ENCODE measurements around the gene PRKACB.
"Not testable (repeated sequence)": the region's sequence is repeated elsewhere in the genome, so short reads cannot be mapped to it uniquely, and the experiment has no call there.

Gene PRKACB

GRCh38 chr1:84272401-84272800 lies 128.3 kb downstream of the PRKACB start:
- no peak for DNase-seq

DNA sequence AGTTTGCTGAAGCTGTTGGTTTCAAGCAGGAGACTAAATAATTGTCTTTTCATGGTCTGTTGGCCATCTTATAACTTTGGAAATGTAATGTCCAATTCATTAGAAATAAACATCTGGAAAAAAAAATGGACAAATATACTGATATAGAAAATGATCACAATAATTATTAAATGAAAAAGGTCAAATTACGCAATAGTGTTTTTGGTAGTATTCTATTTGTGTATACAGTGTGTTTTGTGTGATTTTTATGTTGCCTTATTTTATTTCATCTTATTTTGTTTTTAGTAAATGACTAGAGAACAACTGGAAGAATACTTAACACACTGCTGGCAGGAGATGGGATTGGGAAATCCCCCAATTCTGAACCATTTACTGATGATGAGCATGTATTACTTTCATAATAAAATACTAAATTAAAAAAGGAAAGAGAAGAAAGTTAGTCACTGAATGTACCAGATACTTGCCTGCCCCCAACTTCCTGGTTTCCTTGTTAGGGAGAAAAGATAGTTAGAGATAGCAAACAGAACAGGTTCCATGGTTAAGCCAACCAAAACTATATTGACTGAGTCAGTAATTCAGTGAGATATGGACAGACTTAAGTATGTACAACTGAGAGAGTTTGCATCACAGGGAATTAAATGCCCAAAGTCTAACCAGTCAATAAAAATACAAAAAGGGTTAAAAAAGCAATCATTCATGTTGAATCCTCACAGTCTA lies 133.4 kb downstream of the PRKACB start:
- no peak for DNase-seq

- no peak for DNase-seq
These were observed 134.8 kb downstream of the PRKACB start for GRCh38 chr1:84278905-84279304.

- no peak for DNase-seq
These were observed 136.8 kb downstream of the PRKACB start for GRCh38 chr1:84280912-84281311.

DNA sequence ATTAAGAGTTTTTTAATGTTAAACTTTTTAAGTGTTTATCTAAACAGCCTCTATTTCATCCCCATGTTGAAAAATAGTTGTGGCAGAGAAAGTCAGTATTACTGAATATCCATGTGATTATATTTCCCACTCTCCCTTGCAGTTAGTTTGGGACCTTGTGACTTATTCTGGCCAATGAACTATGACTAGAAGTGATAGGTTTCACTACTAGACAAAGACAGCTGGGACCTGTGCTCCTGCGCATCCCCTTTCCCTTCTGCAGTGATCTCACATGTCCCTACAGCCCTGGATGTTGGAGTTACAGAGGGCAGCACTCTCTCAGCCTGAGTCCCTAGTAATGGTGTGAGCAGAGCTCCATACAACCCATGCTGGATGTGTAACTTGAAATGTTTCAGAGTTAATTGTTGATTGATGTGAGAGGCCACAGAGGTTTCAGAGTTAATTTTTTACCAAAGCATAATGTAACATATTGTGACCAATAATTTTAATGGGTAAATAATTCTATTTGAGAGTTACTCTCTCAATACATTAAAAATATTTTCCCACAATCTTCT lies 138.8 kb downstream of the PRKACB start:
- DNase-seq: no peak

DNA sequence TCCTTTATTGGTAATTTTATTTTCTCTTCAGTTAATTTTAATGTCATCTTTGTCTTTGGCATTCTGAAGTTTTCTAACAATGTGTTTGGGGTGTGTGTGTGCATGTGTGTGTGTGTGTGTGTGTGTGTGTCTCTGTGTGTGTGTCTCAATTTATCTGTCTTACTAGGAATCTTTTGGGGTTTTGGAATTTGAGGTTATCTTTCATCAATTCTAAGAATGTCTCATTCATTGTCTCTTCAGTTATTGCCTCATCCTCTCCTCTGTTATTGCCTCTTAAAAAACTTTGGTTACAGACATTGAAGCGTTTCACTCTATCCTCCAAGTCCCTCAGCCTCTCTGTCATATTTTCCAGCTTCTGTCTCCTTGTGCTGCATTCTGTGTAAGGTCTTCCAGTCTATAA lies 139.3 kb downstream of the PRKACB start:
- no peak for DNase-seq

- no peak for DNase-seq
These were observed 142.0 kb downstream of the PRKACB start for GRCh38 chr1:84286071-84286470.

DNA sequence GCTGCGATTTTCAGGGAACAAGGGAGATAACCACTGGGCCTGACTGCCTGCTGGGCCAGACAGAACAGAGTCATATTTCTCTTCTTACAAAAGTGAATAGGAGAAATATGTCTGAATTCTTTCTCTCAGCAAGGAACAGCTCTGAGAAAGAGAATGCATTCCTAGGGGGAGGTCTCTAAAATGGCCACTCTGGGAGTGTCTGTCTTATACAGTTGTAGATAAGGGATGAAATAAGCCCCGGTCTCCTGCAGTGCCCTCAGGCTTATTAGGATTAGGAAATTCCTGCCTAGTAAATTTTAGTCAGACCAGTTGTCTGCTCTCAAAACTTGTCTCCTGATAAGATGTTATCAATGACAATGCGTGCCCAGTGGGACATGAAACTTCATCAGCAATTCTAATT lies 143.3 kb downstream of the PRKACB start:
- DNase-seq: not testable (repeated sequence)

All from NCI-H446 treated with DMSO at 0.1 percent for 48 hours (cell line).